Glomerular endothelial cell (primary cell): ENCODE data around the gene RBMS1. TPM values are rescaled to one million over a fixed set of nuclear protein-coding genes. Genes with fewer than 3 reads are reported as not detected.

Source experiments
- DNase-seq: peaks from one replicate; pipeline ENCODE4 v3.0.0-alpha.2; 2011; ENCODE audit warnings: low read depth, low spot score; ENCODE audit errors: extremely low read depth
- total RNA-seq: library from RNA; depleted of rRNA; stranded (reverse); fragments of >200 nt; gene quantifications from 2 replicates; pipeline ENCODE4 v1.2.3, GENCODE V29; 2015

RBMS1 gene
- total RNA-seq, 1 donor from 2014 or later: 69.7 TPM

DNA sequence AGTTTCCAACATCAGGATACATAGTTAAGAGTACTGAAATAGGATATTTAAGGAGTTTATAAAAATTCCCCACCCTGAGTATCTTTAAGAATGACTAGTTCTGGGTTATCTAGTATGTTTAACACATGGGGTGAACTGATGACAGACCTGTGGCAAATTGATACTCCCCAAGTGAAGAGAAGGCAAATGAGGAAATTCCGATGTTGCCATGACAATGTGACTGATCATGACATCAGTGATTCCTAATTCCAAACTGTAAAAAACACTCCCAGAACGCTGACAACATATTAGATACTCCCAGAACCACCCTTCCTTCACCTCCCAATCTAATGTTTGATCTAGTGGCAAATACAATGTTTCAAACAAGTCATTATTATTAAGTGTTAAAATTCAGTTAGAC lies 77.6 kb downstream of the RBMS1 start:
- DNase-seq: no peak

DNA sequence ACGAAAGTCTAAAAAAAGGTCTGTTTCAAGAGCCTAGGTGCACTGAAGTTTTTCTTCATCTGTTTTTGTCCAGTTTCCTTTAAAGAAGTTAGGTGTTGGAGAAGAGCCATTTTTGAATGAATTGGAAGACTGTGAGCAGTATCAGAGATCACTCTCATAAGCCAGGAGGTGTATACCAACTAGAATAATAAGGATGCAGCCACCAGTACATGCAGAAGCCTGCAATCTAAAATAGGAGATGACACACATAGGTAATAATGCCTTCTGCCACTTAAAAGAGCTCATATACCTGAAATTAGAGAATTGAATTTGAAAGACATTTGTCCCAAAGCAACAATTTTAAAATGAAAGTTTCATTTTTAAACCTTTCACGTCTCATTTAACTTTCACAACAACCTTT lies 81.7 kb downstream of the RBMS1 start:
- DNase-seq: no peak

DNA sequence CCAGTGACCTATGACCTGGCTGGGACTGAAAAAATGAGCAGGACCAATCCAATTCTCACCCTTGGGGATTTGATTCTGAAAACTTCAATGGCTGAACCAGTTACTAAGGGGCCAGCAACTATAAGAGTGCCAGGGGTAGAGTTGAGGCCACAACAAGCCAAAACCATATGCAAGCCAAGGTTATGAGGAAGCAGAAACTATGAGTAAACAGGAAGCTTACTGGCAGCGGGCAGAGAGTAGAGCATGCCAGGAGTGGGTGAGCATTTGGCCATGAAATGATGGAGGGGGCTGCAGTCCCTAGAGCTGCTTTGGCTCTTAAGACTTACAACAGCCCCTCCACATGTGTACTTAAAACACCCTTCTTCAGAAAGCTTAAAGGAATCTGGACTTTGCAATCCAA lies 82.4 kb downstream of the RBMS1 start:
- no peak for DNase-seq

DNA sequence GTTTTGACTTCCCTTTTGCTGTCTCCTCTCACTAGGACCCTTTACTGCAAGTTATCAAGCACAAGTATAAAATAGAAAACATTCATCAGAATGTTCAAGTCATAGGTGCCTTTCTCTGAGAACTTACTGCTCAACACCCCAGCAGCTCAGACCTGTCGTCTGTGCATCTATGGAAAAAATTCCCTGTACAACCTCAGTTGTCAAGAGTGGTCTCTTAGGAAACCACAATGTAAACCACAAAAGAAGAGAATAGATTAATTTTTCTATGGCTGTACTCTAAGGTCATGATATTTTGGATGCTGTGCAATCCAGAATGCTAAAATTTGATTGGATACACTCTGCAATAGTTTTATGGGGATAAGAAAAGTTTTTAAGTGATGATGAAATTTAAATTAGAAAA lies 84.1 kb downstream of the RBMS1 start:
- no peak for DNase-seq

DNA sequence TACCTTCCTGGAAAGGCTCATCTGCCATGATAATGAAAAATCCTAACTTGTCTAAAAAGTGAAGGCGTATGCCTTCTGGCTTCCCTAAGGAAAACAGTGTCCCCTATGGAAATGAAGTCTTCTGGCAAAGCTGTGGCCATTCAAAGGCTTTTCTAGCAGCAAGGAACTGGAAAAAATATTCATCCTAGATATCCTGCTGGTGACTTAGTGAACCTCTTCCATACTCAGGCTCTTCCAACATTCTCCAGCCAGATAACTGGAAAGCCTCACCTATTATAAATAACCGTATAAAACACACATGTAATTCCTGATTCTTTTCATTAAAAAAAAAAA lies 84.7 kb downstream of the RBMS1 start:
- no peak for DNase-seq

DNA sequence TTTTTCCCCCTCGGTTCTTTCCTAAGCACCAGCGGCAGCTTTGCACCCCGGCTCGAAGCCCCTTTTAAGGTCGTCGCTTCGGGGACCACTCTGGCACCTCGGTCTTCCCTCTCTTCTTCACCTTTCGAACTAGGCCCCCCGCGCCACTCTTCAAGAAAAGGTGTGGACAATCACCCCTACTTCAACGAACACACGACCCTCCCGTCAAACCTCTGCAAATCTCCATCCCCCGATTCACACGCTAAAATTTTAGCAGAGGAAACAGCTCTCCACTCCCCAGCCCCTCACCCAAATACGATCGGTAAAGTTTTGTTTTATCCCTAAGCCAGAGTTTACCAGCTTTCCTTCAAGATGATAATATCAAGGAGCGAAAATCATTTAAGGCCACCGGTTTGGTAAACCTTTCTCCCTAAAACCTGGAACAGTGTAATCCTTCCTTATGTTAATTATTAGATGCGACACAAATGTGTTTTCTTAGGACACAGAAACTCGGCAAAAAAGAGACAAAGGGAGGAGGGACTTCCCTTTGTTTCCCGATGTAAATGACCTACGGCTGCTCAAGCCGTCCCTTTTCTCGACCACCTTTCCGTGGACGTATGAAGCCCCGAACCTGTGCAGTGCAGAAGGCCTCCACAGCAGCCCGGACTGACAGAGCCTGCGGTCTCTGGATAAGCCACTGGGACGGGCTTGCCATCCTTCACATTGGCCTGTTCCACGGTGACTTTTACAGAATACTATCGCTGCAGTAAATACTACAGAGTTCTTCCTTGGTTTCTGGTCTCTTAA lies 85.2 kb downstream of the RBMS1 start:
- DNase-seq: no peak

DNA sequence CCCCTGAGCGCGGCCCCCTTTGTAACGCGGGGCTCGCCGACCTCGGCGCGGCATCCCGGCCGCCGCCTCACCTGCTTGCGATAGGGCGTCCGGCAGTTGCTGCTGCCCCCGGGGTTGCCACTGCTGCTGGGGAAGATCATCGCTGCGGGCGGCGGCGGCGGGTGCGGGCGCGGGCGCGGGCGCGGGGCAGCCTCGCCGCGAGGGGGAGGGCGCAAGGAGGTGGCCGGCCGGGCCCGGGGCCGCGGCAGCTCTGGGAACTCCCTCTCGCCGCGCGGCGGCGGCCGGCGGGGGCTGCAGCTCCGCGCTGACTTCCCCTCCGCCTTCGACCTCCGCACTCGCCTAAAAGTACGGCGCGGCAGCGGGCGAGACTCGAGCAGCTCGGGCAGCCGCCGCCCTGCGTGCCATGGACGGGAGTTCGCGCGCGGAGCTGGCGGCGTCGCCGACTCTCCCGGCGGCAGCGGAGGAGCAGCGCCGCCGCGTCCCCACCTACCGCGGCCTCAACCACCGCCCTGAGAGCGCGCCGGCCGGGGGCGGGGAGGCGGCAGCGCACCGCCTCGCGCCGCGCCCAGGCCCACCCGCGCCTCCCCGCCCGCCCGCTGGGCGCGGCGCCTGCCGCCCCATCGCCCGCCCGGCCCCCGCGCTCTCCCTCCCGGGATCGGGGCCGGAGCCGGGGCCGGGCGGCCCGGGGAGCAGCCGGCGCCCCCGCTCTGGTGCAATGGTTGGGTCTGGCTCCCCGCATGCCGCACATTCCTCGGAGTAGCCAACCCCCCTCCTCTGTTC lies 86.0 kb downstream of the RBMS1 start:
- DNase-seq: no peak

DNA sequence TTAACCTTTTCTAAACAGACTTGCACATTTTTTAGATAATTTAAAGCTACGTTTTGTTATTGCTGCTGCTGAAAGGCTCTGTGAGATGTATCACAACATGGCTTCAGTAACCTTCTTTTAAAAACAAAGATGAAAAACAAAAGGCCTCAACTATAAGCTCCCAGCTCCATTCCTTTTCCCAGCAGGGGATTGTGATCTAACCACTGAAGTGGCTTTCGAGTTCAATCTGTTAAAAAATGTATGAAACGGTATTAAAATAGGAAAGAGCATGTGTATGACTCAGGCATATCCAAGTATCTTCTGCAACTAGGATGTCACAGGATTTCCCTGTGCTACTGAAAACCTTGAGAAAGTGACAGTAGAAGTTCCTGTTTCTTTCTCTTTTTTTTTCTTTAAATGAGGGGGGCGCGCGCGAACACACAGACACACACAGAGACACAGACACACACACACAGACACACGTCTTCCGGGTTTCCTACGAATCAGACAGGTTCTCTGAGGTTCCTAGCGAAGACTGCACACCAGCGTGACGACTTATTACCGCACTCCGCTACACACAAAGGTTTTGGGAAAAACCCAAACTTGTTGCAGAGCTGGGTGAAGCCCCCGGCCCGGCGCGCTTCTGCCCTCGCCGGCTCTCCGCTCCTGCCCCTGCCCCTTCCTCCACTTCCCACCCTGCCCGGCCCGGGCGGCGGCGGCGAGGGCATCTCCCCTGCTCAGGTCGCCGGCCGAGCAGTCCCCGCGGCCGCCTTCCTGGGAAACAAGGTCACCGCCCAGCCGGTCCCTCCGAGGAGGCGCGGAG lies 86.8 kb downstream of the RBMS1 start:
- no peak for DNase-seq

DNA sequence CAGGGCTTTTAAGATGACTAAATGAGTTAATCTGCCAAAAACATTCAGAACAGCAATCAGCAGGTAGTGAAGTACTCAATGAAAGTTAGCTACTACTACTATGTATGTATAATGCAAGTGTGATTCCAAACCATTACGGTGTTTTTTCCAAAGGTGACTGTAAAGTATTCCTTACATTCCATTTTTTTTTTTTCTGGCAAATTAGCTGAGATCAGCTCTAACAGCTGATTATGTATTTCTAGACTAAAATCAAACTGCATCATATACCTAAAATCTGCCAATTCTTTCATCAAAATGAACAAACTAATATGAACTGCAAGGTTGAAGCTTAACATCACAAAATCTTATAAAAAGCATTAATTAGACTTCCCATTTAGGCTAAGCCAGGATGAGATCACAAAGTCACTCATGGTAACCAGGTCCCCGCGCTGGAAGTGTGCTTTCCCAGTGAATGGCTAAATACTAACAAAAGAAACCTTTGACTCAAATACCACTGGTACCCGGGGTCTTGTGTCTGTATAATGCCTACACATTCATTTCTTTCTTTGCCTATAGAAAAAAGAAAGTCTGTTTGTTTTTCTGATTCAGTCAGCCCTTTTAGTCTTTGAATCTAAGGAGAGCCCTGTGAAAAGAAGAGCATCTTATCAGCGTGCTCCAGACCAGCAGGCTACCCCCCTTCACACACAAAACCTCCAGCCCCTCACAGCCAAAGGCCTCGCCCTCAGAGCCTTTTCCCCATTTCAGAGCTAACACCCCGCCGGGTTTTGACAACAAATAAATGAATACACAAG lies 88.3 kb downstream of the RBMS1 start:
- DNase-seq: no peak

DNA sequence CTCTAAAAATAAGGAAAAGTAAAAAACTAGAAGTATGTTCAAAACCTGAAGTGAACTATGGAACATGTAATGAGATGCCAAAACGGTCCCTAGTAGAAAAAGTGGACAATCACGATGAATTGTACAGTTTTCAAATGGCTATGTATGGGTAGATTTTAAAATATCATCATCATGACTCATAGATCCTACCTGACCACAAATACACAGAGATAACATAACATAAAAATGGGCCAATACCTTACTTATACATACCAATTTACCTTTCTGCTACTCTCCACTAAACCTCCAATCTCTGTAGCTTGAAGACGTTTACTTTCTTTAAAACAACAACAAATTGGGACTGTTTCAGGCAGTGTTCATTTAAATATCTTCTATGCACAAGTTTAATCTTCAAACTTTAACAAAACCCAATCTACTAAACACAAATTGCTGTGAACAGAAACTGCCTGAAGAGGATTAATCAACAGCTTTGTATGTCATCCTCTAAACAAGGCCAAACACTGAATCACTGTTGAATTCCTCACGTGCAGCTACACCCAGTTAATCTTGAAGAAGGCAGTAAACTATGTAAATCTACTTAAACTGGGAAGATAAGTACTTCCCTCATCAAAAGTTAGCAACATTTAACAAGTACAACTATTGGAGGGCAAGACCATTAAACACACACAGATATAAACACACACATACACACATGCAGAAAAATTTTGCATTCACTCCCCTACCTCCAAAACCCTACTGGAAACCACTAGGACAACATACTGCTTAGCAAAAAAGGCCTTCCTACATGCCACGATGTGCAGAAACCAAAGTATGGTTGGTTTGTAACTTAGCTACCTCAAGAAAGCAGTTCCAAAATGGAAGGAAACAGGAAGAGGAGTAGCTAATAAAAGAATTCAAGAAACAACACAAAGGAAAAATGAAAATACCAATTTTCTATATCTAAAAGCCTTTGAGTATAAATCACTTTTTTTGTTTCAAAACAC lies 90.3 kb downstream of the RBMS1 start:
- DNase-seq: no peak

DNA sequence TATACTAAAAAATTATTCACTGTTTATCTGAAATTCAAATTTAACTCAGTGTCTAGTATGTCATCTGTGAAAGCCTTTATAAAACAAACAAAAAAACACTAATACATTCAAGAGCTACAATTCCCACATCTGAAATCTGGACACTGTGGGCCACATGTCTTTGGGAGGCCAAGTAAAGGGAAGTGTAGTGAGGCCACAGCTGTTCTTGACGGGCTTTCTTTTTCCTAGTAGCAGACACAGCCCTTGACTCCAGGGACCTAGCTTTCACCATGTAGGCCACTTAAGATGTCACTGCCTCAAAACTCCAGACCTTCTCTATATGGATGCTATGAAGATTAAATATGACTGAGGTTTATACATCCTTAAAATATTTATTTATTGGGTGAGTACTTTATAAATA lies 91.1 kb downstream of the RBMS1 start:
- no peak for DNase-seq

DNA sequence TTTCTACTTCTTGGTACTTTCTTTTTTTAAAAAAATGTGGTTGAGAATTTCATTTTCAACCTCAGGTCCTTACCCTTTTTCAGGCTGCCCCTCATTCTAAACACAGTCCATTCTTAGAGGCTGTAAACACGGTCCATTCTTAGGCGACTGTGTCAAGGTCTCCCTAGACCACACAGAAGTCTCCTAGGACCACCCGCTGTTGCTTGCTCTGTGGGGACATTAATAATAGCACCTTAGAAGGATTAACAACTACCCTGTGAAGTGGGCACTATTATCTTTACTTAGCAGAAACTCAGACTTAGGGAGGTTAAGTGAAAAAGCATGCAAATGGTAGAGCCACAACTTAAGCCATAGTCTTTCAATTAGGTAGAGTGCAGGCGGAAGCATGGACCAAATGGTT lies 91.7 kb downstream of the RBMS1 start:
- DNase-seq: no peak

DNA sequence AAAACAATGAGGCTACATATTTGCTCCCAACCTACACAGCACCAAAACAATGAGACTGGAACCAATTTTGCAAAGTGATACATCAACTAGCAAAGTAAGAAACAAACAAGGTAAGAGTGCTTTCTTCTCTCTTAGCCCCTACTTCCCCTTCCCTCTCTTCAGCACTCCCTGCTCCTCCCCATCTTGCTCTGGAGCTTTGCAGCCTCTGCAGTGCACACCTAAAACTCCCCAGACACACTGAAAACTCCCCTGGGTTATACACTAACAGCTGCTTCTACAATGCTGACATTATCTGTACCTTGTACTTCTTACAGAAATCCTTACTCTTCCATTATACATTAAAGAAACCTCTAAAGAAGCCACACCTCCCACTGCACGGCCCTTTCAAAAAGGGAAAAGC lies 93.7 kb downstream of the RBMS1 start:
- no peak for DNase-seq

DNA sequence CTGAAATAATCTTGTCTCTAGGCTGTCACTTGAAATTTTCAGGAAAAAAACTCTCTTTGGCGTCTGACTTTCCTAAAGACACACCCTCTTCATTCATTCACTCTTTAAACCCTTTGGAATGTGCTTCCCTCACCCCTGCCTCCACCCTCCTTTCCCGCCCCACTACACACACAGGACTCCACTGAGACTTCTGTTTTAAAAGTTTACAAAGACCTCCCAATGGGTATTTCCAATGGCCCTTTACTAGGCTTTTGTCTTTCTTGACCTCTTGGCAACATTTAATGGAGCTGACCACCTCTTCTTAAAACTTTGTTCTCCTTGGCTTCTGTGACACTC lies 96.1 kb downstream of the RBMS1 start:
- DNase-seq: no peak

DNA sequence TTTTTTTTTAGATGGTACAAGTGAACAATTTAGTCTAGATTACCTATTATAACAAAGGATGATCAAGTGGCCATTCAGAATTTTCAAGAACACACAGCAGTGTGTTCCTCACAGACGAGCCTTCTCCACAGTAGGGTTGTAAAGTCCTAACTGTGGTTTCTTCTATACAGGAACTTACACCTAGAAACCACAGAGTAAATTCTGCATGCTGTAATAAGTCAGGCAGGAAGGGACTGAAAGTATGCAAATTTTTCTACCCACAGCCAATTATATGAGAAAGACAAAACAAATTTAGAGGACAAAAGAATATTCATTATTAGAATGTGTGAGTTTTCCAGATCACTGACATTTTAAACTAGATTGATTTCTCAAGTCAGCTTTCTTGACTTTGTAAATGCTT lies 99.5 kb downstream of the RBMS1 start:
- DNase-seq: no peak

DNA sequence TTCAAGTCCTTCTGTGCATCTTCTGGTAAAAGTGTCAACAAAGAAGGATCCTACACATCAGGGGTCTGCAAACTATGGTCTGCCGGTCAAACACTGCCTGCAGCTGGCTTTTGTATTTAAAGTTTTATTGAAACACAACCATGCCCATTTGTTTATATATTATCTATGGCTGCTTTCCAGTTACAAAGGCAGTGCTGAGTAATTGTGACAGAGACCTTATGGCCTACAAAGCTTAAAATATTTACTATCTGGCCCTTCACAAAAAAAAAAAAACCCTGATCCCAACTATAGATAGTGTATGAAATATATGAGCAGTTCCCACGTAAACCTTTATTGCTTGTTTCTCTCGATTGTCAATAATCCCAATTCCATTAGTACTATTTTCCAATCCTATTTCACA lies 101.4 kb downstream of the RBMS1 start:
- DNase-seq: no peak

DNA sequence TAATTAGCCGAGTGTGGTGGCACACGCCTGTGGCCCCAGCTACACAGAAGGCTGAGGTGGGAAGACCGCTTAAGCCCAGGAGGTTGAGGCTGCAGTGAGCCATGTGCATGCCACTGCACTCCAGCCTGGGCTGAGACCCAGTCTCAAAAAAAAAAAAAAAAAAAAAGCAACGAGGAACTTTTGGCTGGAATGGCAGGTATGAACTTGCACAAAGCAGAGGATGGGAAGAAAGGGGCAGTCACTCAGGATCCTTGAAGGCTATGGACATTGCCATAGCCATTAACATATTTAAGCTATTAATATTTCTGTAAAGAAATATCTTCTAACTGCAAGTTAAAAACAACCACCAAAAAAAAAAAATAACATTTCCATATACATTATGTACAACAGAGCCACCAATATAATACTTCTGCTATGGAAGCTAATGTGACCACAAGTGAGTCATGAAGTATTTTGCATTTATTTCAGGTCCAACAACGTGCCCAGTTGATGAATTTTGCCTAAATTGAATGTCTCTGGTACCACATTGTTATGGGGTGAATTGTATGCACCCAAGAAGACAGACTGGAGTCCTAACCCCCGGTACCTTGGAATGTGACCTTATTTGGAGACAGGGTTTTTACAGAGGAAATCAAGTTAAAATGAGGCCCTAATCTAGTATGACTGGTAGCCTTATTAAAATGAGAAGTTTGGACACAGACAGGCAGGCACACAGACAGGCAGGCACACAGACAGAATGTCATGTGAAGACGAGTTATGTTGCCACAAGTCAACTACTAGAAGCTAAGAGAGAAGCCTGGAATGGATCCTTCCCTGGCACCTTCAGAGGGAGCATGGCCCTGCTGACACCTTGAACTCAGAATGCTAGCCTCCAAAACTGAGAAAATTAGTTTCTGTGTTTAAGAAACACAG lies 102.8 kb downstream of the RBMS1 start:
- DNase-seq: no peak

DNA sequence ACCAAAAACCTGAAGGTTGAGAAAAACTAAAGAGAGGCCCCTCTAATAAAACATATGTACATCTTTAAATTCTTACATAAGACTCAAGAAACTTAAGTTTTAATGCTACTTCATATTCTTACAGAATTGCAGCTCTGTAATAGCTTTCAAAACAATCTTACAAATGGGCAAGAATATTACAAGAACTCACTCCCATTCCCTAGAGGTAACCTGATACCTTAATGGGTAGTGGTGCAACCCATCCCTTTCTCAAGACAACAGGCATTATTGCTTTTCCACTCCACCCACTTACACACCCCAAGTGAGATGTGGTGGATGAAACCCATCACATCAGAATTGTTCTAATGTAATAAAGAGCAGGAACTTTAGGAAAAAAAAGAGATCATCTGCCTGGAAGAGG lies 103.7 kb downstream of the RBMS1 start:
- DNase-seq: no peak
